SK-N-SH treated with all-trans-retinoic acid at 6 μM for 48 hours (cell line): ENCODE data around the gene TLCD1.
"Not testable (repeated sequence)": the region's sequence is repeated elsewhere in the genome, so short reads cannot be mapped to it uniquely, and the experiment has no call there.

Experiments used
- ATAC-seq: fragments of 200-7000 bp; cut with Tn5 transposase; 3 replicates; pipeline ENCODE4 v1.9.1; 2020; ENCODE audit warnings: mild to moderate bottlenecking, moderate library complexity
- ARNTL ChIP-seq: fragments of 450-650 bp; formaldehyde crosslinking; IDR thresholded peaks from 2 replicates; pipeline ENCODE4 v1.5.0; 2020; ENCODE audit warnings: low read depth, mild to moderate bottlenecking, moderate library complexity, borderline replicate concordance
- BACH2 ChIP-seq: fragments of 250-450 bp; sonication (Bioruptor Pico); IDR thresholded peaks from 2 replicates; pipeline ENCODE4 v1.9.0; 2021; ENCODE audit warnings: mild to moderate bottlenecking, borderline replicate concordance
- CSRNP3 ChIP-seq: fragments of 250-450 bp; sonication (Bioruptor Pico); IDR thresholded peaks from 2 replicates; pipeline ENCODE4 v1.5.1; 2021; ENCODE audit warnings: mild to moderate bottlenecking, moderate library complexity
- ESRRG ChIP-seq: fragments of 250-450 bp; sonication (Bioruptor Pico); IDR thresholded peaks from 2 replicates; pipeline ENCODE4 v1.6.1; 2021; ENCODE audit warnings: mild to moderate bottlenecking
- GLIS3 ChIP-seq: fragments of 250-450 bp; sonication (Bioruptor Pico); IDR thresholded peaks from 2 replicates; pipeline ENCODE4 v1.5.0; 2020; ENCODE audit warnings: mild to moderate bottlenecking, moderate library complexity
- OSR1 ChIP-seq: fragments of 250-450 bp; sonication (Bioruptor Pico); IDR thresholded peaks from 2 replicates; pipeline ENCODE4 v1.8.0; 2022; ENCODE audit warnings: moderate library complexity, mild to moderate bottlenecking, inconsistent platforms
- PATZ1 ChIP-seq: fragments of 250-450 bp; sonication (Bioruptor Pico); IDR thresholded peaks from 2 replicates; pipeline ENCODE4 v1.8.0; 2020; ENCODE audit warnings: mild to moderate bottlenecking, moderate library complexity, borderline replicate concordance
- POU6F1 ChIP-seq: fragments of 250-450 bp; sonication (Bioruptor Pico); IDR thresholded peaks from 2 replicates; pipeline ENCODE4 v1.8.0; 2021; ENCODE audit warnings: low read depth, mild to moderate bottlenecking, moderate library complexity, borderline replicate concordance
- RARB ChIP-seq: fragments of 250-450 bp; sonication (Bioruptor Pico); IDR thresholded peaks from 2 replicates; pipeline ENCODE4 v1.8.0; 2021; ENCODE audit warnings: mild to moderate bottlenecking, moderate library complexity
- TCF4 ChIP-seq: fragments of 250-450 bp; sonication (Bioruptor Pico); IDR thresholded peaks from 2 replicates; pipeline ENCODE4 v1.8.0; 2021; ENCODE audit warnings: mild to moderate bottlenecking, moderate library complexity, borderline replicate concordance
- TOX ChIP-seq: fragments of 250-450 bp; sonication (Bioruptor Pico); IDR thresholded peaks from 2 replicates; pipeline ENCODE4 v1.8.0; 2021; ENCODE audit warnings: mild to moderate bottlenecking, moderate library complexity, borderline replicate concordance
- TSHZ2 ChIP-seq: fragments of 250-450 bp; sonication (Bioruptor Pico); IDR thresholded peaks from 2 replicates; pipeline ENCODE4 v1.5.0; 2020; ENCODE audit warnings: mild to moderate bottlenecking, moderate library complexity
- ZC3H10 ChIP-seq: fragments of 250-450 bp; sonication (Bioruptor Pico); IDR thresholded peaks from 2 replicates; pipeline ENCODE4 v1.5.1; 2021; ENCODE audit warnings: mild to moderate bottlenecking, moderate library complexity
- ZFP3 ChIP-seq: fragments of 250-450 bp; sonication (Bioruptor Pico); IDR thresholded peaks from 2 replicates; pipeline ENCODE4 v1.5.0; 2020; ENCODE audit warnings: mild to moderate bottlenecking, moderate library complexity
- ZFP30 ChIP-seq: fragments of 450-650 bp; formaldehyde crosslinking; IDR thresholded peaks from 2 replicates; pipeline ENCODE4 v1.5.0; 2022; ENCODE audit warnings: mild to moderate bottlenecking, moderate library complexity
- ZNF565 ChIP-seq: fragments of 450-650 bp; formaldehyde crosslinking; conservative IDR thresholded peaks from 2 replicates; pipeline ENCODE4 v1.5.0; 2020; ENCODE audit warnings: low read depth, mild to moderate bottlenecking, moderate library complexity
- ZNF70 ChIP-seq: fragments of 450-650 bp; formaldehyde crosslinking; IDR thresholded peaks from 2 replicates; pipeline ENCODE4 v1.5.0; 2020; ENCODE audit warnings: mild to moderate bottlenecking, moderate library complexity
- ZNF8 ChIP-seq: fragments of 450-650 bp; formaldehyde crosslinking; IDR thresholded peaks from 2 replicates; pipeline ENCODE4 v1.5.0; 2020; ENCODE audit warnings: mild to moderate bottlenecking, moderate library complexity
- TF ChIP-seq, protein P1 (sequence below): fragments of 250-450 bp; sonication (Bioruptor Pico); IDR thresholded peaks from 2 replicates; pipeline ENCODE4 v1.5.1; 2020; ENCODE audit warnings: low read depth, mild to moderate bottlenecking, moderate library complexity

The TLCD1 gene

DNA sequence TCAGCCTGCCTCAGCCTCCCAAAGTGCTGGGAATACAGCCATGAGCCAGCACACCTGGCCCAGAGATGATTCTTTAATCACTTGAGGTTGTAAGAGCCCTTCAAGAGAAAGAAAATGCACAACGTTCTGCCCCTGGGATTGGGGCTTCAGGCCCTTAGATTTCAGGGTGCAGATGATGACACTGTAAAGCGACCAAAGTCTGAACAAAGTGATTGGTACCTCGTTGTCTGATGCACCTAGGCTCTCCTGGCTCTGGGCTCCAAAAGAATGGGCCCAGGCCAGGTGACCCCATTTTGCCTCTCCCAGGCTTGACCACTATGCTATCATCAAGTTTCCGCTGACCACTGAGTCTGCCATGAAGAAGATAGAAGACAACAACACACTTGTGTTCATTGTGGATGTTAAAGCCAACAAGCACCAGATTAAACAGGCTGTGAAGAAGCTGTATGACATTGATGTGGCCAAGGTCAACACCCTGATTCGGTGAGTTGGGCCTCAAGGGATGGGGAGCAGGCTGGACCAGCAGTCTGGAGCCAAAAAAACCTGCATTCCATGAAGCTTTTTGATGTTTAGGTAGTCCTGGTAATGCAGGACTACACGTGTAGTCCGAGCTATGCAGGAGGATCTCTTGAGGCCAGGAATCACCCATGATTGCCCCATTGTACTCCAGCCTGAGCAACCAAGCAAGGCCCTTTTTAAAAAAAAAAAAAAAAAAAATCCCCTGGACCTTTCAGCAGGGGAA is 3.4 kb downstream of the TLCD1 start:
- TF ChIP-seq ZNF565 (CRISPR knock-in tag) (no peak), ZNF8 (CRISPR knock-in tag) (no peak), ZNF70 (CRISPR knock-in tag) (no peak), RARB (CRISPR knock-in tag) (no peak), CSRNP3 (no peak), PATZ1 (CRISPR knock-in tag) (no peak), ESRRG (CRISPR knock-in tag) (no peak), OSR1 (CRISPR knock-in tag) (no peak), ZFP3 (CRISPR knock-in tag) (no peak)
- TF ChIP-seq, protein P1, sequence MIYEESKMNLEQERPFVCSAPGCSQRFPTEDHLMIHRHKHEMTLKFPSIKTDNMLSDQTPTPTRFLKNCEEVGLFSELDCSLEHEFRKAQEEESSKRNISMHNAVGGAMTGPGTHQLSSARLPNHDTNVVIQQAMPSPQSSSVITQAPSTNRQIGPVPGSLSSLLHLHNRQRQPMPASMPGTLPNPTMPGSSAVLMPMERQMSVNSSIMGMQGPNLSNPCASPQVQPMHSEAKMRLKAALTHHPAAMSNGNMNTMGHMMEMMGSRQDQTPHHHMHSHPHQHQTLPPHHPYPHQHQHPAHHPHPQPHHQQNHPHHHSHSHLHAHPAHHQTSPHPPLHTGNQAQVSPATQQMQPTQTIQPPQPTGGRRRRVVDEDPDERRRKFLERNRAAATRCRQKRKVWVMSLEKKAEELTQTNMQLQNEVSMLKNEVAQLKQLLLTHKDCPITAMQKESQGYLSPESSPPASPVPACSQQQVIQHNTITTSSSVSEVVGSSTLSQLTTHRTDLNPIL (CRISPR knock-in tag) = no peak
- no peak for ATAC-seq

DNA sequence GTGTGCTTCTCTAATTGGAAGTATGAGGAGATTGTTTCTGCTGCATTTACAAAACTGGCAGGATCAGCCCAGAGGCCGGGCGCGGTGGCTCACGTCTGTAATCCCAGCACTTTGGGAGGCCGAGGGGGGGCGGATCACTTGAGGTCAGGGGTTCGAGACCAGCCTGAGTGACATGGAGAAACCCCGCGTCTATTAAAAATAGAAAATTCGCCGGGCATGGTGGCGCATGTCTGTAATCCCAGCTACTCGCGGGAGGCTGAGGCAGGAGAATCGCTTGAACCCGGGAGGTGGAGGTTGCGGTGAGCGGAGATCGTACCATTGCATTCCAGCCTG is 5.1 kb downstream of the TLCD1 start:
- not testable (repeated sequence) for ATAC-seq

DNA sequence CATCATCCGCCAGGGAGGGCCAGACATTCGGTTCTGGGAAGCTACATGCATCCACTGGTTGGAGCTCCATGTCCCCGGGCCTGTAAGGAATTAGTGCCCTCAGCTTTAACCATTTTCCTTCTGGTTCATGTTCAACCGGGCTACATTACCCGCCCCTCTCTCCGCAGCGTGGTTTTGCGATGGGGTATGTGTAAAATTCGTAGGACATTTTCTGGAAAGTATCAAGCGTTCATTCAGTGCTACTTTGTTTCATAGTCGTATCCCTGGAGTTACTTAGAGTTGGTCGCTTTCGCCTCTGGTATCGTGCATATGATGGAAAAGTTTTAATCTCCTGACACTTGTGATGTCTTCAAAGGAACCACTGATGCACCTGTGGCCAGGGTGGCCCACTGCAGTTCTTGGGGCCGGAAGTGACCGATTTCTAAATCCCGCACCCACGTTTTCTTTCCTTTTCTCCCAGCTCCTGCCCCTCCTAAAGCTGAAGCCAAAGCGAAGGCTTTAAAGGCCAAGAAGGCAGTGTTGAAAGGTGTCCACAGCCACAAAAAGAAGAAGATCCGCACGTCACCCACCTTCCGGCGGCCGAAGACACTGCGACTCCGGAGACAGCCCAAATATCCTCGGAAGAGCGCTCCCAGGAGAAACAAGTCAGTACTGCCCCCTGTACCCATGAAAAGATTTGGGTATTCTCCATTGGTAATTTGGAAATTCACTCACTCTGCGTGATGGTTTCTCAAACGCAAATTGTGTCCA is 5.6 kb downstream of the TLCD1 start:
- ATAC-seq = no peak
- TF ChIP-seq BACH2 (CRISPR knock-in tag) (no peak), ZFP30 (CRISPR knock-in tag) (no peak), ZC3H10 (no peak), TCF4 (CRISPR knock-in tag) (no peak), GLIS3 (CRISPR knock-in tag) (no peak), TOX (CRISPR knock-in tag) (no peak), ZNF565 (CRISPR knock-in tag) (no peak), CSRNP3 (no peak), ZNF70 (CRISPR knock-in tag) (no peak), TSHZ2 (CRISPR knock-in tag) (no peak), ZNF8 (CRISPR knock-in tag) (no peak), POU6F1 (CRISPR knock-in tag) (no peak), ARNTL (CRISPR knock-in tag) (no peak)
